T follicular helper cell (primary cell): ENCODE results near the gene MMP7.
A peak's percentile ranks its signal among the peaks of the same experiment; 100 is the strongest.
"Not testable (repeated sequence)": the region's sequence is repeated elsewhere in the genome, so short reads cannot be mapped to it uniquely, and the experiment has no call there.

ENCODE experiments used
- DNase-seq: peaks from one replicate; pipeline ENCODE4 v3.0.0-alpha.2; 2020; ENCODE audit warnings: low read depth

MMP7 gene

GRCh38 chr11:102538932-102539331 is 8.4 kb upstream of the MMP7 start:
- no peak for DNase-seq

- DNase-seq: no peak
These were observed 3.8 kb upstream of the MMP7 start for GRCh38 chr11:102534261-102534872.

GRCh38 chr11:102528618-102529017 is 1.9 kb downstream of the MMP7 start:
- DNase-seq: no peak

- no peak for DNase-seq
These were observed 2.9 kb downstream of the MMP7 start for GRCh38 chr11:102527684-102528083.

- no peak for DNase-seq
These were observed 3.5 kb downstream of the MMP7 start for GRCh38 chr11:102527041-102527440.

GRCh38 chr11:102523887-102524286 is 6.7 kb downstream of the MMP7 start:
- DNase-seq: no peak

GRCh38 chr11:102523189-102523570 is 7.4 kb downstream of the MMP7 start:
- DNase-seq: no peak

- no peak for DNase-seq
These were observed 8.0 kb downstream of the MMP7 start for GRCh38 chr11:102522312-102523188.

GRCh38 chr11:102521121-102521520 is 9.4 kb downstream of the MMP7 start:
- no peak for DNase-seq

GRCh38 chr11:102520514-102520913 is 10.0 kb downstream of the MMP7 start:
- DNase-seq: no peak

- DNase-seq: no peak
These were observed 12.1 kb downstream of the MMP7 start for GRCh38 chr11:102518296-102519094.

GRCh38 chr11:102517670-102518069 is 12.9 kb downstream of the MMP7 start:
- no peak for DNase-seq

GRCh38 chr11:102516179-102516578 is 14.4 kb downstream of the MMP7 start:
- DNase-seq: no peak

- no peak for DNase-seq
These were observed 16.7 kb downstream of the MMP7 start for GRCh38 chr11:102513869-102514268.

- DNase-seq: no peak
These were observed 20.0 kb downstream of the MMP7 start for GRCh38 chr11:102510439-102511135.

GRCh38 chr11:102502831-102503230 is 27.7 kb downstream of the MMP7 start:
- DNase-seq: not testable (repeated sequence)

- DNase-seq: no peak
These were observed 29.7 kb downstream of the MMP7 start for GRCh38 chr11:102500829-102501228.

GRCh38 chr11:102499931-102500330 is 30.6 kb downstream of the MMP7 start:
- DNase-seq: no peak

- no peak for DNase-seq
These were observed 31.4 kb downstream of the MMP7 start for GRCh38 chr11:102499151-102499550.

GRCh38 chr11:102497061-102497460 is 33.5 kb downstream of the MMP7 start:
- DNase-seq: no peak

GRCh38 chr11:102495161-102496042 is 35.1 kb downstream of the MMP7 start:
- peak; percentile 22 for DNase-seq
